ENCODE results near the gene SH3BP4. TPM values are rescaled to one million over a fixed set of nuclear protein-coding genes. Genes with fewer than 3 reads are reported as not detected.
A peak's percentile ranks its signal among the peaks of the same experiment; 100 is the strongest.

Gene SH3BP4
- total RNA-seq, 1 donor, result 121 TPM

DNA sequence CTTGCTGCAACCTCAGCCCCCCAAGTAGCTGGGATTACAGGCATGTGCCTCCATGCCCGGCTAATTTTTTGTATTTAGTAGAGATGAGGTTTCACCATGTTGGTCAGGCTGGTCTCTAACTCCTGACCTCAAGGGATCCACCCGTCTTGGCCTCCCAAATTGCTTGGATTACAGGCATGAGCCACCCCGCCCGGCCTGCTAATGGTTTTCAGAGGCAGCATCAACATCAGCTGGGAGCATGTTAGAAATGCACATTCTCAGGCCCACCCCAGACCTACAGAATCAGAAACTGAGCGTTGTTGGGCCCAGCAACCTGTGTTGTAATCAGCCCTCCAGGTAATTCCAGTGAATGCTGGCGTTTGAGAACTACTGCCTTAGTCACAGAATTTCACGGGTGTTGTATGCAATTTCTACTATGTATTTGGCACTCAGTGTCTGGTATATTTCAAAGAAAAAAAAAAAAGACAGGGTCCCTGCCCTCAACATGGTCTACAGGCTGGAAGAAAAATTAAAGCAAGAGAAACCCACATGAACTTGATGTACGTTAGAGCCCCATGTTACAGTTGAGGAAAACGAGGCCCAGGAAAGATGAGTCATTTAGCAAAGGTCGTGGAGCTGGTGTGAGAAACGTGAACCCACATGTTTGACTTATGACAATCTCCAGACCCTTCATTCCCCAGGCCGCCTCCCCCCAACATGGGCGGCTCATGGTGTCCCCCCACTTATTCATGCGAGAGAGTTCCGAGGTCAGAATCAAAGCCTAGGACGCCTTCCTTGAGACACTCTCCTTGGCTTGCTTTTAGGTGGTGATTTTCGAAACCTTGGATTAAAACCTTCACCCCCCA lies 35.3 kb downstream of the SH3BP4 start:
- peak overlapping the region; percentile 30 for H3K27ac ChIP-seq (ENCODE audit: low read depth, low read length)
- H3K27me3 ChIP-seq (ENCODE audit: insufficient read depth, low read length), result no peaks in the 10 kb centered on the region
- peaks cover 100% of the 10 kb centered on the region for H3K79me2 ChIP-seq (ENCODE audit: insufficient read depth, low read length)
- H2AFZ ChIP-seq (ENCODE audit: low read length), result no peak overlapping the region
- peak; percentile 68 for DNase-seq (ENCODE audit: insufficient read length, low spot score, missing footprints)
- H3K4me1 ChIP-seq (ENCODE audit: insufficient read depth, low read length), result peaks cover 50% of the 10 kb centered on the region
- no peaks in the 10 kb centered on the region for H3K9me3 ChIP-seq (ENCODE audit: low read depth, low read length)
- H3K4me3 ChIP-seq (ENCODE audit: insufficient read depth, low read length), result no peak overlapping the region
- peaks cover 30% of the 10 kb centered on the region for H3K36me3 ChIP-seq (ENCODE audit: insufficient read depth, low read length)
- no peak overlapping the region for H3K4me2 ChIP-seq (ENCODE audit: insufficient read depth, low read length)
- TF ChIP-seq, protein P1, sequence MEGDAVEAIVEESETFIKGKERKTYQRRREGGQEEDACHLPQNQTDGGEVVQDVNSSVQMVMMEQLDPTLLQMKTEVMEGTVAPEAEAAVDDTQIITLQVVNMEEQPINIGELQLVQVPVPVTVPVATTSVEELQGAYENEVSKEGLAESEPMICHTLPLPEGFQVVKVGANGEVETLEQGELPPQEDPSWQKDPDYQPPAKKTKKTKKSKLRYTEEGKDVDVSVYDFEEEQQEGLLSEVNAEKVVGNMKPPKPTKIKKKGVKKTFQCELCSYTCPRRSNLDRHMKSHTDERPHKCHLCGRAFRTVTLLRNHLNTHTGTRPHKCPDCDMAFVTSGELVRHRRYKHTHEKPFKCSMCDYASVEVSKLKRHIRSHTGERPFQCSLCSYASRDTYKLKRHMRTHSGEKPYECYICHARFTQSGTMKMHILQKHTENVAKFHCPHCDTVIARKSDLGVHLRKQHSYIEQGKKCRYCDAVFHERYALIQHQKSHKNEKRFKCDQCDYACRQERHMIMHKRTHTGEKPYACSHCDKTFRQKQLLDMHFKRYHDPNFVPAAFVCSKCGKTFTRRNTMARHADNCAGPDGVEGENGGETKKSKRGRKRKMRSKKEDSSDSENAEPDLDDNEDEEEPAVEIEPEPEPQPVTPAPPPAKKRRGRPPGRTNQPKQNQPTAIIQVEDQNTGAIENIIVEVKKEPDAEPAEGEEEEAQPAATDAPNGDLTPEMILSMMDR (IDR thresholded peaks at IDR 0.05; ENCODE audit: extremely low read depth, low read depth, low read length), result no peak
- H4K20me1 ChIP-seq (ENCODE audit: insufficient read depth, low read length), result peaks cover 19% of the 10 kb centered on the region

DNA sequence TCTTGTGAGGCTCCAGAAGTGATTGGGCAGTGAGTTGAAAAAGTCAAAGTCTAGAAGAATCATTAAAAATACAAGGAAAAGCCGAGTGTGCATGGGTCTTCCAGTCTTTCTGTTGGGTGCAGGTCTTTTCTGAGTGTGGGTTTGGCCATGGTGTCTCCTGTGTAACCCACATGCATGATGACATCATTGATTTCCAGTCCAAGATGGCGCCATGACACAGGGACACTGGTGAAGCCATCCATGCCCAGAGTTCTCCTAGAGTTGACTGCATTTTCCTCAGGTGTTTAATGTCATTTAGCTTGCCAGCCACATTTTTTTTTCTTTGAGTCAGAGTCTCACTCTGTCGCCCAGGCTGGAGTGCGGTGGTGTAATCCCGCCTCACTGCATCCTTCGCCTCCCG lies 35.9 kb downstream of the SH3BP4 start:
- H3K4me2 ChIP-seq (ENCODE audit: insufficient read depth, low read length), result no peak overlapping the region
- H3K36me3 ChIP-seq (ENCODE audit: insufficient read depth, low read length), result peaks cover 33% of the 10 kb centered on the region
- H3K4me1 ChIP-seq (ENCODE audit: insufficient read depth, low read length), result peaks cover 45% of the 10 kb centered on the region

DNA sequence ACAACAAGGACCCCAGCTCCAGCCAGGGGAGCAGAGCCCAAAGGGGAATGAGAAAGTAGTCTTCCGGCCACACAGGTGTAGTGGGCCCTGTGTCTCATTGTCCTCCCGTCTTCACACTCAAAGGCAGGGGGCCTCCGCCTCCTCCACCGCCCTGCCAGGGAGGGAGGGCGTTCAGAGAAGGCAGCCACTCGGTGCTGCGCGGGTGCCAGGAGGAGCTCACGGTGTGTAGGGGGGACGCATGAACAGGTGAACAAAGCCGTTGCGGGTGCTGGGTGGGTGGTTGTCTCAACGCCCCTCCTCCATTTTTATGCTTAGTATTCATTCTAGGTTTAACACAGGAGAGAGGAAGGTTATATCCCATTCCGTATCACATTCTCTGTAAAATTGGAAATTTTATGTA lies 36.7 kb downstream of the SH3BP4 start:
- Histone ChIP-seq H3K27me3 (ENCODE audit: insufficient read depth, low read length) (no peaks in the 10 kb centered on the region), H3K9me3 (ENCODE audit: low read depth, low read length) (no peaks in the 10 kb centered on the region), H4K20me1 (ENCODE audit: insufficient read depth, low read length) (peaks cover 19% of the 10 kb centered on the region), H3K27ac (ENCODE audit: low read depth, low read length) (peak overlapping the region; percentile 49), H2AFZ (ENCODE audit: low read length) (no peak overlapping the region), H3K4me3 (ENCODE audit: insufficient read depth, low read length) (no peak overlapping the region), H3K4me1 (ENCODE audit: insufficient read depth, low read length) (peaks cover 38% of the 10 kb centered on the region), H3K79me2 (ENCODE audit: insufficient read depth, low read length) (peaks cover 100% of the 10 kb centered on the region), H3K36me3 (ENCODE audit: insufficient read depth, low read length) (peaks cover 40% of the 10 kb centered on the region), H3K4me2 (ENCODE audit: insufficient read depth, low read length) (peak overlapping the region; percentile 32)
- TF ChIP-seq, protein P1 (IDR thresholded peaks at IDR 0.05; ENCODE audit: extremely low read depth, low read depth, low read length), result no peak
- DNase-seq (ENCODE audit: insufficient read length, low spot score, missing footprints), result peak; percentile 38

More for the DNA sequence above, 35.9 kb downstream of the SH3BP4 start:
- Histone ChIP-seq H4K20me1 (ENCODE audit: insufficient read depth, low read length) (peaks cover 19% of the 10 kb centered on the region), H3K27ac (ENCODE audit: low read depth, low read length) (peak overlapping the region; percentile 30), H3K79me2 (ENCODE audit: insufficient read depth, low read length) (peaks cover 100% of the 10 kb centered on the region), H2AFZ (ENCODE audit: low read length) (no peak overlapping the region), H3K4me3 (ENCODE audit: insufficient read depth, low read length) (no peak overlapping the region), H3K27me3 (ENCODE audit: insufficient read depth, low read length) (no peaks in the 10 kb centered on the region), H3K9me3 (ENCODE audit: low read depth, low read length) (no peaks in the 10 kb centered on the region)
- no peak for DNase-seq (ENCODE audit: insufficient read length, low spot score, missing footprints)
- TF ChIP-seq, protein P1 (IDR thresholded peaks at IDR 0.05; ENCODE audit: extremely low read depth, low read depth, low read length), result no peak

DNA sequence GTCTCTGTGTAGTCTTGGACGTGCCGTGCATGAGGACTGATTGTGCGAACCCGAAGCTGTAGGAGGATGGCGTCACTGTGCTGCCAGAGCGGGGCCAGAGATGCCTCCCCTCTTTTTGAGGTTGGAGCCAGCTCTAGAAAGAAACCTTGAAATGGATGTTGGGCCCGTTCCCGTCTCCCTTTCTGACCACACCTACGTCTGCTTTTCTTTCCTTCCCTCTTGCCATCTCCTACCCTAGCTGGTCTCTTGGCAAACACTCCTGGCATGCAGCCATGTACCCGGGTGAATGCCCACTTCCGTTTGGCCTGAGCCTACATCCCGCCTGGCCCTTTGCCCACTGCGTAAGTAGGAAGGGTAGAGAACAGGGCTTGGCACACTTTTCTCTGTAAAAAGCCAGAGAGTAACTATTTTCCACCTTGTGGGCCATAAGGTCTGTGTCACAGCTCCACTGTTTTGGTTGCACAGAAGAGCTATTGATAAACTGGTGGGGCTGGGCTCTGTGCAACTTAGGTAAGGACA lies 37.4 kb downstream of the SH3BP4 start:
- Histone ChIP-seq H3K9me3 (ENCODE audit: low read depth, low read length) (no peaks in the 10 kb centered on the region), H2AFZ (ENCODE audit: low read length) (no peak overlapping the region), H3K36me3 (ENCODE audit: insufficient read depth, low read length) (peaks cover 47% of the 10 kb centered on the region), H4K20me1 (ENCODE audit: insufficient read depth, low read length) (peaks cover 19% of the 10 kb centered on the region), H3K4me3 (ENCODE audit: insufficient read depth, low read length) (no peak overlapping the region), H3K4me2 (ENCODE audit: insufficient read depth, low read length) (peak overlapping the region; percentile 32), H3K27me3 (ENCODE audit: insufficient read depth, low read length) (no peaks in the 10 kb centered on the region), H3K27ac (ENCODE audit: low read depth, low read length) (peak overlapping the region; percentile 49), H3K79me2 (ENCODE audit: insufficient read depth, low read length) (peaks cover 100% of the 10 kb centered on the region), H3K4me1 (ENCODE audit: insufficient read depth, low read length) (peaks cover 35% of the 10 kb centered on the region)
- peak; percentile 78 for DNase-seq (ENCODE audit: insufficient read length, low spot score, missing footprints)
- TF ChIP-seq, protein P1 (IDR thresholded peaks at IDR 0.05; ENCODE audit: extremely low read depth, low read depth, low read length), result no peak

All from osteoblast (primary cell).